KOPT-K1 (cell line): ENCODE measurements around the gene SETD1A.

Experiments used
- H3K27ac ChIP-seq: fragments of 200-600 bp; sonication (generic); 2 replicates; pipeline ENCODE4 v1.5.1; 2016; ENCODE audit warnings: antibody characterized with exemption, mild to moderate bottlenecking, low read depth, low read length; ENCODE audit not compliant: poor library complexity, severe bottlenecking
- H3K36me3 ChIP-seq: fragments of 200-600 bp; sonication (generic); 2 replicates; pipeline ENCODE4 v1.5.1; 2017; ENCODE audit warnings: antibody characterized with exemption, mild to moderate bottlenecking, low read length, moderate library complexity; ENCODE audit not compliant: insufficient read depth
- H3K9me3 ChIP-seq: fragments of 200-600 bp; sonication (generic); 2 replicates; pipeline ENCODE4 v1.5.1; 2017; ENCODE audit warnings: antibody characterized with exemption, low read length, mild to moderate bottlenecking; ENCODE audit not compliant: insufficient read depth, poor library complexity, severe bottlenecking

Gene SETD1A

DNA sequence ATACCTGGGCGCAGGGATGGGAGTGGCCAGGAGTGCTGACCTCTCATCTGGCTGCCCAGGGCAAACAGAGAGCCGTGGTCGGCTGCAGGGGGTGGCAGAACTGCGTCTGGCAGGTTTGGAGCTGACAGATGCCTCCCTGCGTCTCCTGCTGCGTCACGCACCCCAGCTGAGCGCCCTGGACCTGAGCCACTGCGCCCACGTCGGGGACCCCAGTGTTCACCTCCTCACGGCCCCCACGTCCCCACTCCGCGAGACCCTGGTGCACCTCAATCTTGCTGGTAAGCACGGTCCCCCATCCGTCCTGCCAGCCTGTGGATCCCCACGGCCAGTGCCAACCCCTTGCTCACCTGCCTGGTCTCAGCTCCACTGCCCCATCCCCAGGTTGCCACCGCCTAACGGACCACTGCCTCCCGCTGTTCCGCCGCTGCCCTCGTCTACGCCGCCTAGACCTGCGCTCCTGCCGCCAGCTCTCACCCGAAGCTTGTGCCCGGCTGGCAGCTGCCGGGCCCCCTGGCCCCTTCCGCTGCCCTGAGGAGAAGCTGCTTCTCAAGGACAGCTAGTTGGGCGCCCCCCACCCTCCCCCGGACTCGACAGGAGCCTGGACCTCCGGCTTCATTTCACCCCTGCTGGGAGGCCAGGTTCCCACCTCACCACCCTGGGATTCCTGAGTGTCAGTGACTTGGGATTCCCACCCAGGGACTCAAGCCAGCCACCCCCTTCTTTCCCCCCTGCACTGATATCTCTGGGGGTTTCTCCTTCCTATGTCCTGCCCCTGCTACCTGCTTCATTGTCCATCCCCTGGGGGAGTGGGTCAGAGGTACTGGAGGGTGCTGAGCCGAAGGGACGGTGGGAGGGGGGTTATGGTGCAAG lies 10.6 kb upstream of the SETD1A start:
- H3K9me3 ChIP-seq = no peaks in the 10 kb centered on the region
- no peak overlapping the region for H3K27ac ChIP-seq
- H3K36me3 ChIP-seq = peaks cover 53% of the 10 kb centered on the region

DNA sequence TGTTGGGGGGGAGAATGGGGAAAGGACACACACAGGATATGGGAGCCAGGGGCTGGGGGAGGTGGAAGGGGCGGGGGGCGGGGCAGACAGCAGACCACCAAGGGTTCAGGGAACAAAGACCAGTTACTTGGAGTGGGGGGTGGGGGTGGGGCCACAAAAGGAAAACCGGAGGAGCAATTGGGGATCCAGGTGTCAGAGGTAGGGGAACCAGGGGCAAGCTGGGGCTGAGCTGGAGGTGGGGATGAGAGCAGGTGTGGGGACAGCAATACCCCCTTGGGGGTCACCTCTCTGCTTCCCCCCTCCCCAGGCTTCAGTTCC lies 10.1 kb upstream of the SETD1A start:
- Histone ChIP-seq H3K27ac (no peak overlapping the region), H3K36me3 (peaks cover 47% of the 10 kb centered on the region), H3K9me3 (no peaks in the 10 kb centered on the region)

DNA sequence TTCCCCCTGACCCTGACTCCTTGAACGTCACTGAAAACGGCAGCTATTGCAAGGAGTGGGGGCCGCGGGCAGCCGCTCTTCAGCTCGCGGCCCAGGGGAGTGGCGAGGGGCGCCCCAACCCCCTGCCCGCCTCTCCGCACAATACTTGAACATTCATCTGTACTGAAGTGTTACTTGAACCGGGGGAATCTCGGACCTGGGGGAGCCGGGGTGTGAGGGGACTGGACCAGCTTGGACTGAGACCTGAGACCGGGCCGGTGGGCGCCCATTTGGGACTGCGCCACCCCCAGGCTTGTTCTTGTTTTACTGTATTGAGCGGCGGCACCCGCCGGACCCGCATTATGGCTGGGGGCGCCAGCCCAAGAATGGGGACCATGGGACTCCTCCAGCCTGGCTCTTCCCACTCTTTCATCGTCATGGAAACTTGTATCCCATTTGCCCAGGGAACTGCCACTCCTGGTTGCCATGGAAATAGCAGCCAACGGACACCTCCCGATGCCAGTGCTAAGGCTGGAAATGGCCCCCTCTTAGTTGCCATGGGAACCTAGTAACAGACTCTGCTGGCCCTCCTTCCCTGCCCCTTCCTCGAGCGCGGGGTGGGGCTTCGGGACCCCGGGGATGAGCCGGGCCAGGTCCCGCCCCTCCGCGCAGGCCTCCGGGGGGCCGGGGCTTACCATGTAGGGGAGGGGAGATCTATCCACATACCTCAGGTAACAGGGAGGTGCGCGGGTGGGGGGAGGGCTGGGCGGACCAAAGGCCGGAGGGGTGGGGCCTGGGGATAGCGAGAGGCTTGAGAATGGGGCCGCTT lies 9.5 kb upstream of the SETD1A start:
- Histone ChIP-seq H3K9me3 (no peaks in the 10 kb centered on the region), H3K36me3 (peaks cover 41% of the 10 kb centered on the region), H3K27ac (peak overlapping the region; percentile 77)

DNA sequence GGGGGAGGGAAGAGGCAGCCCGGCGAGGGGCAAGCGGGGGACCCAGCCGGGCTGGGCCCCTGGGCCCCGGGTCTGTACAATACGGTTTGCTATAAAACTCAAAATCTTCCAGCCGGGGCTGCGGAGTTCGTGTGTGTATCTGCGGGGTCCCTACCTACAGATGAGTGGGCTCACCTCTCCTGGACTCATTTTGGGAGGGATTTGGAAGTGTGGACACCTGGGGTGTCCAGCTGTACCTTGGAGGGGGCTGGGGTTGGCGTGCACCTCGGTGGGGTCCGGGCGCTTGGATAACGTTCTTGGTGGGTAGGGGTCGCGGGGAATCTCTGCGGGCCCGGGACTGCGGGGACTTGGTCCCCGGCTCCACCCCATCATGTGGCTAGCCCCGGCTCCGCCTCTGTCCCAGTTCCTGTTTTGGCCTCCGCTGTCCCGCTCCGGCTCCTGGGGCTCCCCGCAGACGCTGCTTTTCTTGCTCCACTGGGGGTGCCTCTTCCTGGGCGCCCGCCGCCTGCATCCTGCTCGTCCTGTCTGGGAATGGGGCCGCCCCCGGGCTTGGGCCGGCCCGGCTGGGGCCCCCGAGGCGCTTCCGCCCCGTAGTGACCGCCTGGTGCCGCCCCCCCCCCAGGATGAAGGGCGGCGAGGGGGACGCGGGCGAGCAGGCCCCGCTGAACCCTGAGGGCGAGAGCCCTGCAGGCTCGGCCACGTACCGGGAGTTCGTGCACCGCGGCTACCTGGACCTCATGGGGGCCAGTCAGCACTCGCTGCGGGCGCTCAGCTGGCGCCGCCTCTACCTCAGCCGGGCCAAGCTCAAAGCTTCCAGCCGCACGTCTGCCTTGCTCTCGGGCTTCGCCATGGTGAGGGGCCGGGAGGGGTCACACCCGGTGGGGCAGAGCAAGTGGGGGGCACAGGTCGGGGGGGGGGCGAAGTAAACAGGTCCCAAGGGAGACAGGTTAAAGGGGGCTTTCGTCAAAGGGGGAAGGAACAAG lies 8.6 kb upstream of the SETD1A start, which contains the start of gene ORAI3:
ORAI3 (plus strand) TSS at position 402 of the 983 bp plus-strand sequence; CDS start at position 624, 222 bp downstream.
- H3K9me3 ChIP-seq = no peaks in the 10 kb centered on the region
- peaks cover 35% of the 10 kb centered on the region for H3K36me3 ChIP-seq
- H3K27ac ChIP-seq = peak within 1 kb of the TSS; percentile 77

DNA sequence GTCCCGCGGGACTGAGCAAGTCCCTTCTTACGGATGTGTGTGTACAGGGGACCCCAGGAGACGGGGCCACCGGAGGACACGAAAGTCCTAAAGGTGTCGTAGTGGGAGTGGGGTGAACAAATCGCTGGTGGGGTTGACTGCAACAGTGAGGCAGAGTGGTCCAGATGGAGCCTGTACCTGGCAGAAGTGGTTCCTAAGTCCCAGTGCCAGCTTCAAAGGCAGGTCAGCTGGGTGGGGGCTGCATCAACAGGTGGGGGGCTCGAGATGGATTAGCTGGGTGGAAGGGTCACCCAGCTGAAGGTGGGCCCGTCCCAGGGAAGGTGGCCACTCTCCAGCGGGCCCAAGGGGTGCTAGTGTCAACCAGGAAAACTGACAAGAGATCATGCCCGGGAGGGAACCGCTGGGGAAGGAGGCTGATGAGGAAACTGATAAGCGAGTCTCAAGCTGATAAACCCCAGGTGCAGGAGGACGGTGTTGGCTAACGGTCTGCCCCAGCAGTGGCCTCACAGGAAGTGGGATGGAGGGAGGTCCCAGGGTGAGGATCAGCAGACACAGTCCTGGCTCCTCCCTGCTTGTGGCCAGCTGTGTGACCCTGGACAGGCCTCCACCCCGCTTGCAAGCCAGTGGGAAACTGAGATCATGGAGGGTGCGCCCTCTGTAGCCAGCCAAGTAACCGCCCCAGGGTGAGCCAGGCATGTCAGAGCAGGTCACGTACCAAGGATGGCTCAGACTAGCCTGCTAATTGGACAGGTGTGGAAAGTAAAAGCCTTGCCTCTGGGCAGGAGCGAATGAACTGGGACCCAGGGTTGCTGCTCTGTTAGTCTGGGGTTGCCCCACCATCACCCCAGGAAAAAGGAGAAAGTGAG lies 7.7 kb upstream of the SETD1A start:
- Histone ChIP-seq H3K27ac (peak overlapping the region; percentile 77), H3K36me3 (peaks cover 26% of the 10 kb centered on the region; the same call in 1 of the 2 replicates), H3K9me3 (no peaks in the 10 kb centered on the region)

DNA sequence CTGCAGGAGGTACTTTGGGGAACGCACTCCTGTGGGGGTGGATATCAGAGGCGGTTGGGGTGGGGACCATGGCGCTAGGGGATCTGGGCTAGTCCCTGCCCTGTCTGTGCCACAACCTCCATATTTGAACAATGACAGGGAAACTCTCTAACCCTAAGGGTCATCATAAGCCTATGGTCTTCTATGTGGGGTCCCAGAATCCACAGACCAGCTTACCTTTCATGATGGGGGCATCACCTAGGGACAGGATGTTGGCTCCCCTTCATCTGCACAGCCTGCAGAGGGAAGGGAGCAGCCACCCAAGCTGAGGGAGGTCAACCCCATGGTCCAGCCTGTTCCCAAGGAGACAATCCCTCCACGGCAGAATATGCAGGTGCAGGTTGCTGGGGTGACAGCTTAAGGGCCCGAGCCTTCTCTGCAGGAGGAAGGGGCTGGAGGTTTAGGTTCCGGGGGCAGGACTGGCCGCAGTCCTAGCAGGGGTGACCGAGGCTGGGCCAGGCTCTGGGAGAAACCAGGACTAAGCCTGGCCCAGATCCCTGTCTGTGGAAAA lies 7.0 kb upstream of the SETD1A start:
- no peaks in the 10 kb centered on the region for H3K9me3 ChIP-seq
- H3K27ac ChIP-seq = peak overlapping the region; percentile 77
- H3K36me3 ChIP-seq = peaks cover 21% of the 10 kb centered on the region; the same call in 1 of the 2 replicates

DNA sequence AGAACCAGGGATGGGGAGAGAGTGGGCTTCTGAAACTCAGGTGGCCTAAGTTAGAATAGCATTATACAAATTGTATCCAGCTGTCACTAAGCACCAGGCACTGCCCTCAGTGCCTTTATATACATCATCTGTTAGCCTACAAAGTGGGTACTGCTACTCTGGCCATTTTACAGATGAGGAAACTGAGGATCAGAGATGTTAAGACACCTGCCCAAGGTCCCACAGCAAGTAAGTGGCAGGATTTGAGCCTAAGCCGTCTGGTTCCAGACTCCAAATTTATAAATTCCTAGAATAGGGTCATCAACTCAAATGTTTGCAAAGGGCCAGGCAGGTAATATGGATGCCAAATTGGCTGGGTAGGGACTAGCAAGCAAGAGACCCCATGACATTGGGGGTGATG lies 6.4 kb upstream of the SETD1A start:
- Histone ChIP-seq H3K36me3 (peaks cover 21% of the 10 kb centered on the region; the same call in 1 of the 2 replicates), H3K9me3 (no peaks in the 10 kb centered on the region), H3K27ac (peak overlapping the region; percentile 77)

DNA sequence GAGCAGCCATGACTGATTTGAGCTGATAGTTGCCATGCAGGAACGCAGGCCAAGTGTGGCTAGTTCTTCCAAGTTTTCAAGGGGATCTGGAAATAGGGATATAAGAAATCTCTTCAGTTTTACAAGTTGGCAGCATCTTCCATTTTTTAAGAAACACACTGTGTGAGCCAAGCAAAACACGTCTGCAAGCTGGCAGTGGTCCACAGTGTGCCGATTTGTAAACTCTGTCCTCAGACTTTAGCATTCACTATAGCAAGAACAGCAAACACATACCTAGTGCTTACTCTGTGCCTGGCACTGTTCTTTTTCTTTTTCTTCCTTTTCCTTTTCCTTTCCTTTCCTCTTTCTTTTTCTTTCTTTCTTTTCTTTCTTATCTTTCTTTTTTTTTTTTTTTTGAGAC lies 5.8 kb upstream of the SETD1A start:
- no peaks in the 10 kb centered on the region for H3K9me3 ChIP-seq
- H3K27ac ChIP-seq = peak overlapping the region; percentile 77
- H3K36me3 ChIP-seq = peaks cover 16% of the 10 kb centered on the region; the same call in 1 of the 2 replicates

DNA sequence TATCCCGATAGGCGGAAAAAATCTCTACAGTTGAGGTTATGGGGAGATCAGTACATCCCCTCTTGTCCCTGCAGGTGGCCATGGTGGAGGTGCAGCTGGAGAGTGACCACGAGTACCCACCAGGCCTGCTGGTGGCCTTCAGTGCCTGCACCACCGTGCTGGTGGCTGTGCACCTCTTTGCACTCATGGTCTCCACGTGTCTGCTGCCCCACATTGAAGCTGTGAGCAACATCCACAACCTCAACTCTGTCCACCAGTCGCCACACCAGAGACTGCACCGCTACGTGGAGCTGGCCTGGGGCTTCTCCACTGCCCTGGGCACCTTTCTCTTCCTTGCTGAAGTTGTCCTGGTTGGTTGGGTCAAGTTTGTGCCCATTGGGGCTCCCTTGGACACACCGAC lies 4.4 kb upstream of the SETD1A start:
- Histone ChIP-seq H3K36me3 (peaks cover 3% of the 10 kb centered on the region; the same call in 1 of the 2 replicates), H3K27ac (peak overlapping the region; percentile 62)

DNA sequence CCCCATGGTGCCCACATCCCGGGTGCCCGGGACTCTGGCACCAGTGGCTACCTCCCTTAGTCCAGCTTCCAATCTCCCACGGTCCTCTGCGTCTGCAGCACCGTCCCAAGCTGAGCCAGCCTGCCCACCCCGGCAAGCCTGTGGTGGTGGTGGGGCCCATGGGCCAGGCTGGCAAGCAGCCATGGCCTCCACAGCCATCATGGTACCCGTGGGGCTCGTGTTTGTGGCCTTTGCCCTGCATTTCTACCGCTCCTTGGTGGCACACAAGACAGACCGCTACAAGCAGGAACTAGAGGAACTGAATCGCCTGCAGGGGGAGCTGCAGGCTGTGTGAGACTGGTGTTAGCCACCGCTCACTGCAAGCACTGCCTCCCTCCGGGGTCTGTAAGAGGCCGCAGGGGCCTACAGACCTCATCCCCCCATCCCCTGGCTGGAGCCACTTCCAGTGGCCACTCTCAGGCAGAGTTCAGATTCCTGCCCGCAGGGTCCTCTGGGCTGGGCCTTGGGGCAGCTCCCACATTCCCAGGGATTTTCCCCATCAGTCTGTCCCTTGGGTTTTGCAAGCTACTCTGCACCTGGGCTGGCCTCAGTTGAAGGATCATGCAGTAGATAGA lies 3.9 kb upstream of the SETD1A start:
- peak overlapping the region; percentile 62 for H3K27ac ChIP-seq
- no peaks in the 10 kb centered on the region for H3K36me3 ChIP-seq
- no peaks in the 10 kb centered on the region for H3K9me3 ChIP-seq

More for the DNA sequence above, 4.4 kb upstream of the SETD1A start:
- H3K9me3 ChIP-seq = no peaks in the 10 kb centered on the region

DNA sequence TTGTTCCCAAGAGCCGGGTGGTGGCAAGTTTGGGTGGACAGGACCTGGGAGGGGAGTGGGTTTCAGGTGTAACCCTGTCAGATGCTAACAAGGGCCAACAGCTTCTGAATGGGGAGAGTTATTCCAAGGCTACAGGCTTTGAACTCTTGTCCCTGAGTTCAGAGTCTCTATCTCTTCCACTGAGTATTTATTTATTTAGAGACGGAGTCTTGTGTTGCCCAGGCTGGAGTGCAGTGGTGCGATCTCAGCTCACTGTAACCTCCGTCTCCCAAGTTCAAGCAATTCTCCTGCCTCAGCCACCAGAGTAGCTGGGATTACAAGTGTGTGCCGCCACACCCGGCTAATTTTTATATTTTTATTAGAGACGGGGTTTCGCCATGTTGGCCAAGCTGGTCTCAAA lies 2.6 kb upstream of the SETD1A start:
- no peaks in the 10 kb centered on the region for H3K9me3 ChIP-seq
- peaks cover 12% of the 10 kb centered on the region for H3K36me3 ChIP-seq
- no peak overlapping the region for H3K27ac ChIP-seq

DNA sequence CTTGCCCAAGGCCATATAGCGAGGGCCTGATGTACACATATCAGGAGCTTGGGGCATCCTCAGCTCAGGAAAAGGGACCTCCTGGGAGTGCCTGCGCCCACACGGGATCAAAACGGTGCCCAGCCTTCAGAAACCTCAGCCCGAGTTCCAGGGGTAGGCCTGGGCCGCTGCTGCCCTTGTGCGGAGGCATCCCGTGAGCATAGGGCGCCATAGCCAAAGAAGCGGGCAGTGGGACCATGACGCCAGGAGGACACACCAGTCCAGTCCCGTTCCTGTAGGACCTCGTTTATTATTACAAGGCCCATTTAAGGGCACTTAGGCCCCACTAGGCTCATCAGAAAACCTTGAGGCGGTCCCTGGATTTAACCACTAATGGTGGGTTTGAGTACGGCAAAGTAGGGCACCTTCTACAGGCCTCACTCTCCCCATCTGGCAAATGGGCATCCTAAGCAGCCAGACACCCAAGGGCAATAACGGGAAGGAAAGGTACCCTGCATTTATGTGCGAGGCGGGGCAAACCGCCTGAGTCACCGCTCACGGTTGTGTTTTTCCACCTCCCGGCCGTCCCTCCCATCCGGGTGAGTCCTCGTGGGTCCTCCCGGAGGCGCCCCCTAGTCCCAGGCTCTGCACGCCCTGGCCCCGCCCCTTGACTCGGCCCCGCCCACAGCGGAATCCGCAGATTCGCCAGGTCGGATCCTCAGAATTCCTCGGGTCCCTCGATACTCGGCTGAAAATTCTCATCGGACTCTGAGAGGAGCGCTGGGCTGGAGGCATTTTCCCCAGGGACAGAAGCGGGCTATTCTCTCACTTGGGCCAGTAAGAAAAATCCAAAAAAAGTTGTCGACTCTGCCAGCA lies 726 bp upstream of the SETD1A start:
- Histone ChIP-seq H3K27ac (peak overlapping the region; percentile 96), H3K9me3 (no peaks in the 10 kb centered on the region), H3K36me3 (peaks cover 30% of the 10 kb centered on the region)
